Measurements from ENCODE around the gene BMP8A.
A peak's percentile ranks its signal among the peaks of the same experiment; 100 is the strongest.
"Not testable (repeated sequence)": the region's sequence is repeated elsewhere in the genome, so short reads cannot be mapped to it uniquely, and the experiment has no call there.

The BMP8A gene

GRCh38 chr1:39509360-39510009 is 18.0 kb downstream of the BMP8A start:
- TF ChIP-seq CTCF (IDR thresholded peaks at IDR 0.05; ENCODE audit: insufficient read depth, low read depth, low read length, missing control alignments): no peak
- DNase-seq (ENCODE audit: low read depth): no peak
- no peak overlapping the region for H3K4me3 ChIP-seq (ENCODE audit: low read length)

- H3K4me3 ChIP-seq (ENCODE audit: low read length); DNase-seq (ENCODE audit: low read depth): not testable (repeated sequence)
Observed at GRCh38 chr1:39510570-39511186, 19.2 kb downstream of the BMP8A start.

- not testable (repeated sequence) for H3K4me3 ChIP-seq (ENCODE audit: low read length); DNase-seq (ENCODE audit: low read depth)
Observed at GRCh38 chr1:39511477-39511876, 20.0 kb downstream of the BMP8A start.

GRCh38 chr1:39512234-39512847 is 20.9 kb downstream of the BMP8A start:
- not testable (repeated sequence) for H3K4me3 ChIP-seq (ENCODE audit: low read length); DNase-seq (ENCODE audit: low read depth)

GRCh38 chr1:39514710-39515124 is 23.3 kb downstream of the BMP8A start:
- H3K4me3 ChIP-seq (ENCODE audit: low read length); DNase-seq (ENCODE audit: low read depth): not testable (repeated sequence)

GRCh38 chr1:39515131-39516086 is 24.0 kb downstream of the BMP8A start:
- peak overlapping the region; percentile 34 for H3K4me3 ChIP-seq (ENCODE audit: low read length)
- DNase-seq (ENCODE audit: low read depth): not testable (repeated sequence)

GRCh38 chr1:39516841-39517240 is 25.4 kb downstream of the BMP8A start:
- H3K4me3 ChIP-seq (ENCODE audit: low read length); DNase-seq (ENCODE audit: low read depth): not testable (repeated sequence)

GRCh38 chr1:39517936-39518335 is 26.5 kb downstream of the BMP8A start:
- not testable (repeated sequence) for H3K4me3 ChIP-seq (ENCODE audit: low read length); DNase-seq (ENCODE audit: low read depth)

- not testable (repeated sequence) for H3K4me3 ChIP-seq (ENCODE audit: low read length); DNase-seq (ENCODE audit: low read depth)
Observed at GRCh38 chr1:39519376-39519775, 27.9 kb downstream of the BMP8A start.

- DNase-seq (ENCODE audit: low read depth); H3K4me3 ChIP-seq (ENCODE audit: low read length): not testable (repeated sequence)
Observed at GRCh38 chr1:39522221-39522620, 30.8 kb downstream of the BMP8A start.

GRCh38 chr1:39522661-39523567 is 31.5 kb downstream of the BMP8A start:
- no peak overlapping the region for H3K4me3 ChIP-seq (ENCODE audit: low read length)
- TF ChIP-seq CTCF (IDR thresholded peaks at IDR 0.05; ENCODE audit: insufficient read depth, low read depth, low read length, missing control alignments): no peak
- no peak for DNase-seq (ENCODE audit: low read depth)
